K562 (cell line): ENCODE measurements around the gene SLC22A12. TPM values are rescaled to one million over a fixed set of nuclear protein-coding genes. Genes with fewer than 3 reads are reported as not detected.

Source experiments
- BCLAF1 ChIP-seq, 2 experiments: fragments of 450-650 bp in 1 of 2; IDR thresholded peaks; 2 replicates each; pipeline ENCODE4 v1.6.1; 2011 to 2017; ENCODE audit warnings: low read depth in 2 of 2, antibody characterized with exemption in 1 of 2, borderline replicate concordance in 1 of 2, low read length in 1 of 2, mild to moderate bottlenecking in 1 of 2, mixed read lengths in 1 of 2; ENCODE audit not compliant: control insufficient read depth in 1 of 2
- BMI1 ChIP-seq: fragments of 150-350 bp; IDR thresholded peaks from 2 replicates; pipeline ENCODE4 v1.6.1; 2014; ENCODE audit warnings: low read length
- HDAC2 ChIP-seq: fragments of 450-650 bp; IDR thresholded peaks from 2 replicates; pipeline ENCODE4 v1.6.1; 2016; ENCODE audit warnings: mild to moderate bottlenecking
- HDAC3 ChIP-seq: fragments of 450-650 bp; IDR thresholded peaks from 2 replicates; pipeline ENCODE4 v1.6.1; 2018; ENCODE audit warnings: borderline replicate concordance, mild to moderate bottlenecking, moderate library complexity; ENCODE audit not compliant: partially characterized antibody
- ILF3 ChIP-seq: fragments of 450-650 bp; IDR thresholded peaks from 2 replicates; pipeline ENCODE4 v1.6.1; 2018; ENCODE audit warnings: antibody characterized with exemption, mild to moderate bottlenecking, moderate library complexity, borderline replicate concordance
- POLR2AphosphoS5 ChIP-seq: IDR thresholded peaks from 2 replicates; pipeline ENCODE4 v1.6.1; 2011; ENCODE audit warnings: mild to moderate bottlenecking, low read depth, low read length, moderate library complexity; ENCODE audit not compliant: control insufficient read depth, insufficient read depth
- POLR3G ChIP-seq: IDR thresholded peaks from 2 replicates; pipeline ENCODE4 v1.6.1; 2011; ENCODE audit not compliant: insufficient read length, insufficient replicate concordance; ENCODE audit errors: extremely low read depth
- TAF15 ChIP-seq: fragments of 200-400 bp; formaldehyde crosslinking; IDR thresholded peaks from 2 replicates; pipeline ENCODE4 v1.6.1; 2017; ENCODE audit warnings: mild to moderate bottlenecking, low read depth, low read length, moderate library complexity
- polyA plus RNA-seq, 8 experiments: library from polyadenylated mRNA; depleted of rRNA in 4 of 8; stranded (reverse) in 5 of 8; unstranded in 3 of 8; fragments of >200 nt; fragmentation: Nextera tagmentation in 2 of 8; fragmentation: Illumina TruSeq in 1 of 8; extraction: Ambion mirVana in 2 of 8; extraction: Trizol in 1 of 8; gene quantifications; 2 replicates each; pipeline versions ENCODE4 v1.2.1 to v1.2.3, GENCODE V29; 2011 to 2014; ENCODE audit warnings: inconsistent platforms in 1 of 8, missing spikeins in 1 of 8
- total RNA-seq, 7 experiments: library from RNA; depleted of rRNA in 6 of 7; stranded (reverse); fragments of >200 nt in 6 of 7; fragmentation: Illumina TruSeq in 2 of 7; extraction: Trizol in 2 of 7; gene quantifications; 2 replicates each; pipeline versions ENCODE4 v1.2.1 to v1.2.3, GENCODE V29; 2011 to 2021; ENCODE audit warnings: low replicate concordance in 1 of 7
- TF ChIP-seq, protein P1 (sequence below): fragments of 450-650 bp; IDR thresholded peaks from 2 replicates; pipeline ENCODE4 v1.6.1; 2017; ENCODE audit warnings: antibody characterized with exemption
- TF ChIP-seq, protein P2 (sequence below), 2 experiments: IDR thresholded peaks; 2 replicates each; pipeline ENCODE4 v1.6.1; 2012; ENCODE audit warnings: improper control_type of control experiment in 2 of 2, low read depth in 2 of 2, low read length in 2 of 2, borderline replicate concordance in 1 of 2
- TF ChIP-seq, protein P3 (sequence below): fragments of 450-650 bp; IDR thresholded peaks from 2 replicates; pipeline ENCODE4 v1.7.0; 2016; ENCODE audit warnings: borderline replicate concordance
- TF ChIP-seq, protein P4 (sequence below): fragments of 150-350 bp; conservative IDR thresholded peaks from 2 replicates; pipeline ENCODE4 v1.6.1; 2014; ENCODE audit warnings: low read length

Gene SLC22A12
- total and polyA plus RNA-seq, 9 of the 15 experiments (the other 6 are each of a cell fraction or from before 2014, with no cell fraction given) = not detected

GRCh38 chr11:64566042-64566914, 24.7 kb upstream of the SLC22A12 start (continued):
- TF ChIP-seq, protein P1, sequence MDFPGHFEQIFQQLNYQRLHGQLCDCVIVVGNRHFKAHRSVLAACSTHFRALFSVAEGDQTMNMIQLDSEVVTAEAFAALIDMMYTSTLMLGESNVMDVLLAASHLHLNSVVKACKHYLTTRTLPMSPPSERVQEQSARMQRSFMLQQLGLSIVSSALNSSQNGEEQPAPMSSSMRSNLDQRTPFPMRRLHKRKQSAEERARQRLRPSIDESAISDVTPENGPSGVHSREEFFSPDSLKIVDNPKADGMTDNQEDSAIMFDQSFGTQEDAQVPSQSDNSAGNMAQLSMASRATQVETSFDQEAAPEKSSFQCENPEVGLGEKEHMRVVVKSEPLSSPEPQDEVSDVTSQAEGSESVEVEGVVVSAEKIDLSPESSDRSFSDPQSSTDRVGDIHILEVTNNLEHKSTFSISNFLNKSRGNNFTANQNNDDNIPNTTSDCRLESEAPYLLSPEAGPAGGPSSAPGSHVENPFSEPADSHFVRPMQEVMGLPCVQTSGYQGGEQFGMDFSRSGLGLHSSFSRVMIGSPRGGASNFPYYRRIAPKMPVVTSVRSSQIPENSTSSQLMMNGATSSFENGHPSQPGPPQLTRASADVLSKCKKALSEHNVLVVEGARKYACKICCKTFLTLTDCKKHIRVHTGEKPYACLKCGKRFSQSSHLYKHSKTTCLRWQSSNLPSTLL = no peak
- TF ChIP-seq POLR3G = no peak
- TF ChIP-seq, protein P2, sequence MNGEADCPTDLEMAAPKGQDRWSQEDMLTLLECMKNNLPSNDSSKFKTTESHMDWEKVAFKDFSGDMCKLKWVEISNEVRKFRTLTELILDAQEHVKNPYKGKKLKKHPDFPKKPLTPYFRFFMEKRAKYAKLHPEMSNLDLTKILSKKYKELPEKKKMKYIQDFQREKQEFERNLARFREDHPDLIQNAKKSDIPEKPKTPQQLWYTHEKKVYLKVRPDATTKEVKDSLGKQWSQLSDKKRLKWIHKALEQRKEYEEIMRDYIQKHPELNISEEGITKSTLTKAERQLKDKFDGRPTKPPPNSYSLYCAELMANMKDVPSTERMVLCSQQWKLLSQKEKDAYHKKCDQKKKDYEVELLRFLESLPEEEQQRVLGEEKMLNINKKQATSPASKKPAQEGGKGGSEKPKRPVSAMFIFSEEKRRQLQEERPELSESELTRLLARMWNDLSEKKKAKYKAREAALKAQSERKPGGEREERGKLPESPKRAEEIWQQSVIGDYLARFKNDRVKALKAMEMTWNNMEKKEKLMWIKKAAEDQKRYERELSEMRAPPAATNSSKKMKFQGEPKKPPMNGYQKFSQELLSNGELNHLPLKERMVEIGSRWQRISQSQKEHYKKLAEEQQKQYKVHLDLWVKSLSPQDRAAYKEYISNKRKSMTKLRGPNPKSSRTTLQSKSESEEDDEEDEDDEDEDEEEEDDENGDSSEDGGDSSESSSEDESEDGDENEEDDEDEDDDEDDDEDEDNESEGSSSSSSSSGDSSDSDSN (IDR thresholded peaks at IDR 0.05; ENCODE audit: borderline replicate concordance in 1 of 2, low read depth in 2 of 2, low read length in 2 of 2) = no peak
- no peak for TF ChIP-seq ILF3
- no peak for TF ChIP-seq BMI1
- TF ChIP-seq, protein P3, sequence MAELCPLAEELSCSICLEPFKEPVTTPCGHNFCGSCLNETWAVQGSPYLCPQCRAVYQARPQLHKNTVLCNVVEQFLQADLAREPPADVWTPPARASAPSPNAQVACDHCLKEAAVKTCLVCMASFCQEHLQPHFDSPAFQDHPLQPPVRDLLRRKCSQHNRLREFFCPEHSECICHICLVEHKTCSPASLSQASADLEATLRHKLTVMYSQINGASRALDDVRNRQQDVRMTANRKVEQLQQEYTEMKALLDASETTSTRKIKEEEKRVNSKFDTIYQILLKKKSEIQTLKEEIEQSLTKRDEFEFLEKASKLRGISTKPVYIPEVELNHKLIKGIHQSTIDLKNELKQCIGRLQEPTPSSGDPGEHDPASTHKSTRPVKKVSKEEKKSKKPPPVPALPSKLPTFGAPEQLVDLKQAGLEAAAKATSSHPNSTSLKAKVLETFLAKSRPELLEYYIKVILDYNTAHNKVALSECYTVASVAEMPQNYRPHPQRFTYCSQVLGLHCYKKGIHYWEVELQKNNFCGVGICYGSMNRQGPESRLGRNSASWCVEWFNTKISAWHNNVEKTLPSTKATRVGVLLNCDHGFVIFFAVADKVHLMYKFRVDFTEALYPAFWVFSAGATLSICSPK = no peak
- TF ChIP-seq, protein P4, sequence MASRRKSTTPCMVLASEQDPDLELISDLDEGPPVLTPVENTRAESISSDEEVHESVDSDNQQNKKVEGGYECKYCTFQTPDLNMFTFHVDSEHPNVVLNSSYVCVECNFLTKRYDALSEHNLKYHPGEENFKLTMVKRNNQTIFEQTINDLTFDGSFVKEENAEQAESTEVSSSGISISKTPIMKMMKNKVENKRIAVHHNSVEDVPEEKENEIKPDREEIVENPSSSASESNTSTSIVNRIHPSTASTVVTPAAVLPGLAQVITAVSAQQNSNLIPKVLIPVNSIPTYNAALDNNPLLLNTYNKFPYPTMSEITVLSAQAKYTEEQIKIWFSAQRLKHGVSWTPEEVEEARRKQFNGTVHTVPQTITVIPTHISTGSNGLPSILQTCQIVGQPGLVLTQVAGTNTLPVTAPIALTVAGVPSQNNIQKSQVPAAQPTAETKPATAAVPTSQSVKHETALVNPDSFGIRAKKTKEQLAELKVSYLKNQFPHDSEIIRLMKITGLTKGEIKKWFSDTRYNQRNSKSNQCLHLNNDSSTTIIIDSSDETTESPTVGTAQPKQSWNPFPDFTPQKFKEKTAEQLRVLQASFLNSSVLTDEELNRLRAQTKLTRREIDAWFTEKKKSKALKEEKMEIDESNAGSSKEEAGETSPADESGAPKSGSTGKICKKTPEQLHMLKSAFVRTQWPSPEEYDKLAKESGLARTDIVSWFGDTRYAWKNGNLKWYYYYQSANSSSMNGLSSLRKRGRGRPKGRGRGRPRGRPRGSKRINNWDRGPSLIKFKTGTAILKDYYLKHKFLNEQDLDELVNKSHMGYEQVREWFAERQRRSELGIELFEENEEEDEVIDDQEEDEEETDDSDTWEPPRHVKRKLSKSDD = no peak
- peak; percentile 73; the same call in 1 of the 2 replicates for TF ChIP-seq HDAC2
- no peak for TF ChIP-seq HDAC3
- TF ChIP-seq TAF15 = no peak
- no peak for TF ChIP-seq BCLAF1 (IDR thresholded peaks at IDR 0.05; ENCODE audit: borderline replicate concordance in 1 of 2, control insufficient read depth in 1 of 2, low read depth in 2 of 2, low read length in 1 of 2)
- no peak for TF ChIP-seq POLR2AphosphoS5
